Dermis microvascular lymphatic vessel endothelial cell (primary cell): Measurements from ENCODE around the gene CCNY. TPM values are rescaled to one million over a fixed set of nuclear protein-coding genes. Genes with fewer than 3 reads are reported as not detected.
A peak's percentile ranks its signal among the peaks of the same experiment; 100 is the strongest.

Source experiments
- DNase-seq, 2 donors: peaks; one replicate each; pipeline versions ENCODE4 v3.0.0 to v3.0.0-alpha.2; 2010; ENCODE audit warnings: low read depth in 2 of 2
- total RNA-seq: library from RNA; depleted of rRNA; stranded (reverse); fragments of >200 nt; gene quantifications from 2 replicates; pipeline ENCODE4 v1.2.1, GENCODE V29; 2014

Gene CCNY
- total RNA-seq, 1 donor from 2014 or later: 65.7 TPM

- DNase-seq: no peak
Observed at GRCh38 chr10:35423505-35424306, 87.4 kb downstream of the CCNY start.

GRCh38 chr10:35424680-35425285 lies 88.5 kb downstream of the CCNY start:
- DNase-seq: peak; percentile 15 to 42

- DNase-seq: peak in 1 of 2 donors; percentile 42
Observed at GRCh38 chr10:35425595-35425994, 89.3 kb downstream of the CCNY start.

- DNase-seq: no peak
Observed at GRCh38 chr10:35426657-35427056, 90.3 kb downstream of the CCNY start.

- DNase-seq: no peak
Observed at GRCh38 chr10:35427543-35427942, 91.2 kb downstream of the CCNY start.

- DNase-seq: no peak
Observed at GRCh38 chr10:35428521-35428920, 92.2 kb downstream of the CCNY start.

GRCh38 chr10:35432781-35433338 lies 96.6 kb downstream of the CCNY start:
- no peak for DNase-seq

- DNase-seq: no peak
Observed at GRCh38 chr10:35433851-35434426, 97.6 kb downstream of the CCNY start.

GRCh38 chr10:35434533-35434932 lies 98.2 kb downstream of the CCNY start:
- no peak for DNase-seq

- DNase-seq: no peak
Observed at GRCh38 chr10:35435824-35436223, 99.5 kb downstream of the CCNY start.

- no peak for DNase-seq
Observed at GRCh38 chr10:35437829-35438228, 101.5 kb downstream of the CCNY start.

- DNase-seq: no peak
Observed at GRCh38 chr10:35438718-35439571, 102.6 kb downstream of the CCNY start.

- no peak for DNase-seq
Observed at GRCh38 chr10:35440016-35440415, 103.7 kb downstream of the CCNY start.

GRCh38 chr10:35442028-35442427 lies 105.7 kb downstream of the CCNY start:
- no peak for DNase-seq

GRCh38 chr10:35442592-35442991 lies 106.3 kb downstream of the CCNY start:
- no peak for DNase-seq

- DNase-seq: no peak
Observed at GRCh38 chr10:35443858-35444257, 107.5 kb downstream of the CCNY start.

GRCh38 chr10:35445150-35445884 lies 109.0 kb downstream of the CCNY start:
- no peak for DNase-seq

GRCh38 chr10:35446439-35446838 lies 110.1 kb downstream of the CCNY start:
- peak in 1 of 2 donors; percentile 26 for DNase-seq

- DNase-seq: peak; percentile 55 to 74
Observed at GRCh38 chr10:35447693-35448407, 111.5 kb downstream of the CCNY start.
